HG03280 (cell line): ENCODE results near the gene FOXD4L1.
"Not testable (repeated sequence)": the region's sequence is repeated elsewhere in the genome, so short reads cannot be mapped to it uniquely, and the experiment has no call there.

Experiments
- ATAC-seq: cut with Tn5 transposase; IDR thresholded peaks from one replicate; pipeline ENCODE4 v1.9.1; 2021; ENCODE audit warnings: mild to moderate bottlenecking, moderate library complexity; ENCODE audit not compliant: unreplicated experiment

The FOXD4L1 gene

DNA sequence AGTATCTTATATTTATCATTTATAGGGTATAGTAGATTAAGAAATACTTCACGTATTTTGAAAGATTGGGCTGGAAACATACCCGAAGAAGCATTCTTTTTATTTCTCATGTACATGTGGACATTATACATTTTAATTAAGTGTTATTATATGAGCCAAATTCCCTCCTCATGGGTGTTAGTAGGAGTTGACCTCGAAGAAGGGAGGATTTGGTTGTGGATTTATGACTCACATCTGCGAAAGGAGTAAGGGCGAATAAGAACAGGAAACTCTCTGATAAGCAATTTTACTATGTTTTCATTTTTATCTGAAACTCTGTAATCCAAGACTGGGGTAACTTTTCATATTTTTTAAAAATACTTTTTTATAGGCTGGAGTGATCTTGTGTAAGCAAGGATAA, 23.0 kb downstream of the FOXD4L1 start:
- ATAC-seq: not testable (repeated sequence)

DNA sequence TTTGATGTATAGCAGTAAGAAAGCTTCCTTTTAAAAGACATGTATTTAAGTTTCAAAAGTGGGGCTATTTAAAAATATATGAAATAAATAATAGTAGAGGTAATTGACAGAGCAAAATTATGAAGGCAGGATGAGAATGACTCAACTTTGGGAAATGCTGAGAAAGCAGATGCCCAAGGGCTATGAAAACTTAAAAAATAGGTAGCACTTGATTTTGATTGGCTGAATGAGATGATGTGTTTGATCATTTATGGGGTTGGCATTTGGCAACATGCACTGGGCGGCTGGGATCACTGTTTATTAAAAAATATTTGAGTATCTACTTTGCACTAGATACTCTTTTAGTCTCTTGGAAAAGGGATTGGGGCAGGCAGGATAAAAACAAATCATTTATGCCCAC, 26.5 kb downstream of the FOXD4L1 start:
- ATAC-seq: not testable (repeated sequence)

DNA sequence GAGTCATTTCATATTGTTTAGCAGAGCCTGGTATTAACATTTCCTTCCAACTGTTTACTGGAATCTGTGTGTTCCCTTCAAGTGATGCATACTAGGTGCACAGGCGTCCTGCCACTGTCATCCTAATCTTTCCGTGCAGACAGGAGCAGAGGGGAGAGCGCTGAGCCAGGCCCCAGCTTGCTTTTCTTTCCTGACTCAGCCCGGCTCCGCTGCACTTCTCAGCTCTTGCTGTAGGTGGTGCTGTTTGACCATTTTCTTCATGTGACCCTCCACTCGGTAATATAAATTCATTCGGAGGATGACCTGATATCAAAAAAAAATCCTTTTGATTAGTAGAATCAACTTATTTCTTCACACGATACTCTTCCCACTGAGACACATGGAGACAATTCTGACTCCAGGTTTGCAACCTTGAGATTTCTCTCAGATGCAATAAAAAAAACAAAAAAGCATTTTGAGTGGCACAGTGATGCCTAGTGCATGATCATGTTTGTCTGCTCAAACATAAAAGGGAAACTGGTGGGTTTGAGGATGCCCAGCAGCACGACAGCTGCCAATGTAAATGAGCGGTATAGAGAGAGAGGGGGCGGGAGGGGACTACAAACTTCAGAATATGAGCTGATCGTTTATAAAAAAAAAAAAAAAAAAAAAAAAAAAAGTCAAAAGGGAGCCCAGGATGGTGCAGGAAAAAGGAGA, 29.0 kb downstream of the FOXD4L1 start:
- peak; percentile 83 for ATAC-seq

DNA sequence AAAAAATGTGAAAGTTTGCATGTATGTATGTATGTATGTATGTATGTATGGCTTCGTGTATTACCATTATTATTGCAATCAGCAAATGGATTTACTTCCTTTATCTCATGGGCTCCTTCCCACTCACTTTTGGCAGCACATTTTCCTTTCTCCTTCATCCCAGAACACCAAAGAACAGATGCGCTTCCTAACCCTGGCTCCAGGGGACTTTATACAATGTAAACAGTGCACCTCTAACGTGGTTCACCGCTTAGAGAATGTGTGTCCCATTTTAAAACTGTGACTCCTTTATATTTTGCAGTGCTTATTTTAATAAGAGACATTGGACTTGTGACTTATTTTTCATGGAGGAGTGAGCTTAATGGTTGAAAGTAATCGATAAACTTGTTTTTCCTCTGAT, 29.7 kb downstream of the FOXD4L1 start:
- ATAC-seq: not testable (repeated sequence)

DNA sequence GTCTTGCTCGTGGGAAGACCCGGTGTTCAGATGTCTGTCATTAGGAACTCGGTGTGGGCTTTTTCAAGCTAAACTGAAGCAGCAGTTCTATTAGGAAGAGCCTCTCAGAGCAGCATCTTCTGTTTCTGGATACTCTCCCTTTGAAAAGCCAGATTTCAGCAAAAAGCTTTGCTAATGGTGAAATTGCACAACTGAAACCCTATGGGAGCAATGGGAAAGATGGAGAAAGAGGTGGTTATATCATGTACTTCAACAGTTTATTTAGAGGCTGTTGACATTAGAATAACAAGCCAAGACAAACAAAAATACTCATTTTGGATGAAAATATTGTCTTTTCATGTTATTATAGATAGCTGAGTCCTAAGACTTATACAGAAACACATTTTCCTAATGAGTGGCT, 30.4 kb downstream of the FOXD4L1 start:
- ATAC-seq: not testable (repeated sequence)

DNA sequence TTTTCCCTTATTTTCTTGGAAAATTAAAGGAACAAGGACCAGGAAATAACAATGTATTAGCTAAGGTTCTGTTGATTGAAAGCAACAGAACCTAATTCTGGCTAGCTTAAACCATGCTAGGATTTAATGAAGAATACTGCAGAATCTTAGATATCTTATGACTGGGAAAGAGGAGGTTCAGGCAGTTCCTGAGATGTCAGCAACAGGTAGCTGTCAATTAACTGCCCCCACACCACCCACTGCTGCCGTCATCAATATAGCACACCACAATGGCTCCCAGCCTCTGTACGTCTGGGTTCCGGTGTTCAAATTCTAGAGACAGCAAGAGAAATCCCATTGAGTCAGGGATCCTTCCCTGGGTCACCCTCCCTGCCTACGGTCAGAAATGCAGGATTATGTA, 34.5 kb downstream of the FOXD4L1 start:
- ATAC-seq: not testable (repeated sequence)

DNA sequence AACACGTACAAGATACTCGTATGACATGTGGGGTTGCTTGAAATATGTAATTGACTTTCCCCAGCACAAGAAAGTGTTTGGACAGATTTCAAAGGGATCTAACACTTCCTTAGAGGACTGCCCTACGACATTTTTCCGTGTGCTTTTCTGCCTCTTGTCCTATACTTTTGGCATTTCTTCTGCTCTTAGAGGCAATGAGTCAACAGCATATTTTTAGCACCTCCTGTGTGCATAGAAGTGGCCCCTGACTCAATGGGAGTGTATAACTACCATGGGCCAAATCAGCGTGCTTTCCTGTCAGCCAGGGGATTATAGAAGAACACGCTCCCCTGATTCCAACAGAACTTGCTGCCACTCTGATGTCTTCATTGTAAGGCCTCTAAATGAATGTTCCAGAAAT, 38.1 kb downstream of the FOXD4L1 start:
- not testable (repeated sequence) for ATAC-seq

DNA sequence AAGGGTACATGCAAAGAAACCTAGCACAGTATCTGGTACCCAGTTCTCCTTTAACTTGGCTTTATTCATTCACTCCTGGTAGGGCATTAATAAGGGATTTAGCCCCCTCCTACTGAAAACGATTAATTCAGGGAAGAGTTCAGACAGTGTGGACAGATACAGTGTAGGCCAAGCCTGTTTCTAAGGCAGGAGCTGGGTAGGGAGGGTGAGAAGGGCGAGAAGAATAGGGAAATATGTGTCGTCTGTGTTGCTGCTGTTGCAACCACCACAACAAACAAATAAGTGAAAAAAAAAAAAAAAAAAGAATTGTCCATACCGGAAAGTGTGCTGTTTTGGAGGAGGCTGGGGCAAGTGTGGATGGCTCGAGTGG, 42.4 kb downstream of the FOXD4L1 start:
- ATAC-seq: not testable (repeated sequence)

DNA sequence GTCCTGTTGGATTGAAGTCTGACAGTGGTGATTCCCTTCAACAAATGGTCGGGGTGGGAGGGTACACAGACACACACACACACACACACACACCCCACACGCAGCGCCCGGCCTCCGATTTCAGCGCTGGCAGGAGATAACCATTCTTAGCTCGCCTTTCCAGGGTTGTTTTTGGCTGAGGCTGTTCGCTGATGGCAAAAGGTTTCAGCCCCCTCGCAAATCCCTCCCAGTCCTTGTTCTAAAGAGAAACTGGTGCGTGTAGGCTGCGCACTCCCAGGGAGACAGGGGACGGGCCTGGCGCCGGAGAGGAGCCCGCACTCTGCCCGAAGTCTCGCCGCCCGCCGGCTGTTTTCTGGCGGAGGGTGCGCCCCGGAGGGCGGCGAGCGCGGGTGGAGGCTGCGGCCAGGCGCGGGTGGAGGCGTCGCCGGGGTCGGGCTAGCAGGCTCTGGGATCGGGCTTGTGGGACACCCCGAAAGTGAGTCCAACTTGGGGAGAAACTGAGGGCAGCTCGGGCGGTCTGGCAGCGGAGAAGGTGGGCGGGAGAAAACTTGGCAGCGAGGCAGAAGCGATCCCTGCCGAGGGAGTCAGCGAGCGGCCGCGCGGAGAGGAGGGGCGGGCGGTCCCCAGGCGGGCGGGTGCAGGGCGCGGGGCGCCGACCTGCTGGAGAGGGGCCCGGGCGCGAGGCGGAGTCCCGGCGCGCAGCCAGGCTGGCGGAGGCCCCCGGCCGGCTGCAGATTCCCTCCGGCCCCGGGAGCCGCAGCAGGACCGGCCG, 42.9 kb downstream of the FOXD4L1 start:
- not testable (repeated sequence) for ATAC-seq

DNA sequence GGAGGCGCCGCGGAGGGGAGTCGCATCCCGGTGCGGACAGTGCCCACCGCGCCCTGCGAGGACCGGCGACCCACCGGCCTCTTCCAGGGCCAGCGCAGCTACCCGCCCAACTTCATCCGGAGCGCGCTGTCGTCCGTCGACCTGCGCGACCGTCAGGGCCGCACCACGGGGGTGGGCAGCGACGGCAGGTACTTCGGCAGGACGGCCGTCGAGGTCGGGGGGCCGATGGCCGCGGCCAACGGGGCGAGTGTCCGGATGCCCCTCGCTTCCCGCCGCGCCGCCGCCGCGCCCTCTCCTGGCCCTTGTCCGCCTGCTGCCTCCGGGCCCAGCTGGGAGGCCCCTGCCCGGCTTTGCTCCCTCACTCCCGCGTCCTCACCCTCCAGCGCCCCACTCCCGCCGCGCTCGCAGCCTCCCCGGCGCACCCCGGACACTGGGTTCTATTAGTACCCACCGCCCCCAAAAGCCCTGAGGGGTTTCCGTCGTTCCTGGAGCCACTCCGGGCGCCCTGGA, 43.6 kb downstream of the FOXD4L1 start:
- ATAC-seq: not testable (repeated sequence)

DNA sequence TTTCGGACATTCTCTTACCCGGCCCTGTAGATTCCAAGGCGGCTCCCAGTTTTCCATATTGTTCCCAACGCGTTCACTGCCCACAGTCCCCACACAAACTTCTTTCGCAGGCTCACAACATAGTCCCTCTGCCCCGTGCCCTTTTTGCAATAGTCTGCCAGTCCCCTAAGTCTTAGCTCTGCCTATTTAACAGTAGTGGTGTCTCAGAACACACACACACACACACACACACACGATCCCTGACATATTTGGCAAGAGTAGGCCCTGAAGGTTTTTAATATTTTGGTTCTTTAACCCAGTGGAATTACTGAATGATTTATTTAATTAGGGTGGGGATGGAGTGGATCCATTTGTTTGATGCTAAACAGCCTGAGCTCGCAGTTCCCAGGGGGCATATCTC, 44.1 kb downstream of the FOXD4L1 start:
- not testable (repeated sequence) for ATAC-seq
